ENCODE results near the gene HPS3.

GRCh38 chr3:149203758-149204157, 74.3 kb downstream of the HPS3 start:
- TF ChIP-seq TSHZ1 (tag by site-specific recombination; IDR thresholded peaks at IDR 0.05; ENCODE audit: borderline replicate concordance) (no peak), CTCF (tag by site-specific recombination; IDR thresholded peaks at IDR 0.05) (no peak), ZSCAN5A (tag by site-specific recombination; IDR thresholded peaks at IDR 0.05) (no peak), ZNF629 (tag by site-specific recombination; IDR thresholded peaks at IDR 0.05) (no peak), ZSCAN30 (tag by site-specific recombination; IDR thresholded peaks at IDR 0.05) (no peak), ZBTB17 (tag by site-specific recombination; IDR thresholded peaks at IDR 0.05) (no peak), ZNF549 (tag by site-specific recombination; IDR thresholded peaks at IDR 0.05) (no peak), ZNF561 (tag by site-specific recombination; IDR thresholded peaks at IDR 0.05; ENCODE audit: borderline replicate concordance) (no peak)
- TF ChIP-seq, protein P1, sequence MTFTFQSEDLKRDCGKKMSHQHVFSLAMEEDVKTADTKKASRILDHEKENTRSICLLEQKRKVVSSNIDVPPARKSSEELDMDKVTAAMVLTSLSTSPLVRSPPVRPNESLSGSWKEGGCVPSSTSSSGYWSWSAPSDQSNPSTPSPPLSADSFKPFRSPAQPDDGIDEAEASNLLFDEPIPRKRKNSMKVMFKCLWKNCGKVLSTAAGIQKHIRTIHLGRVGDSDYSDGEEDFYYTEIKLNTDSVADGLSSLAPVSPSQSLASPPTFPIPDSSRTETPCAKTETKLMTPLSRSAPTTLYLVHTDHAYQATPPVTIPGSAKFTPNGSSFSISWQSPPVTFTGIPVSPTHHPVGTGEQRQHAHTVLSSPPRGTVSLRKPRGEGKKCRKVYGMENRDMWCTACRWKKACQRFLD (tag by site-specific recombination; IDR thresholded peaks at IDR 0.05) = no peak
- TF ChIP-seq, protein P2, sequence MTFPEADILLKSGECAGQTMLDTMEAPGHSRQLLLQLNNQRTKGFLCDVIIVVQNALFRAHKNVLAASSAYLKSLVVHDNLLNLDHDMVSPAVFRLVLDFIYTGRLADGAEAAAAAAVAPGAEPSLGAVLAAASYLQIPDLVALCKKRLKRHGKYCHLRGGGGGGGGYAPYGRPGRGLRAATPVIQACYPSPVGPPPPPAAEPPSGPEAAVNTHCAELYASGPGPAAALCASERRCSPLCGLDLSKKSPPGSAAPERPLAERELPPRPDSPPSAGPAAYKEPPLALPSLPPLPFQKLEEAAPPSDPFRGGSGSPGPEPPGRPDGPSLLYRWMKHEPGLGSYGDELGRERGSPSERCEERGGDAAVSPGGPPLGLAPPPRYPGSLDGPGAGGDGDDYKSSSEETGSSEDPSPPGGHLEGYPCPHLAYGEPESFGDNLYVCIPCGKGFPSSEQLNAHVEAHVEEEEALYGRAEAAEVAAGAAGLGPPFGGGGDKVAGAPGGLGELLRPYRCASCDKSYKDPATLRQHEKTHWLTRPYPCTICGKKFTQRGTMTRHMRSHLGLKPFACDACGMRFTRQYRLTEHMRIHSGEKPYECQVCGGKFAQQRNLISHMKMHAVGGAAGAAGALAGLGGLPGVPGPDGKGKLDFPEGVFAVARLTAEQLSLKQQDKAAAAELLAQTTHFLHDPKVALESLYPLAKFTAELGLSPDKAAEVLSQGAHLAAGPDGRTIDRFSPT (tag by site-specific recombination; IDR thresholded peaks at IDR 0.05) = no peak
- TF ChIP-seq, protein P3, sequence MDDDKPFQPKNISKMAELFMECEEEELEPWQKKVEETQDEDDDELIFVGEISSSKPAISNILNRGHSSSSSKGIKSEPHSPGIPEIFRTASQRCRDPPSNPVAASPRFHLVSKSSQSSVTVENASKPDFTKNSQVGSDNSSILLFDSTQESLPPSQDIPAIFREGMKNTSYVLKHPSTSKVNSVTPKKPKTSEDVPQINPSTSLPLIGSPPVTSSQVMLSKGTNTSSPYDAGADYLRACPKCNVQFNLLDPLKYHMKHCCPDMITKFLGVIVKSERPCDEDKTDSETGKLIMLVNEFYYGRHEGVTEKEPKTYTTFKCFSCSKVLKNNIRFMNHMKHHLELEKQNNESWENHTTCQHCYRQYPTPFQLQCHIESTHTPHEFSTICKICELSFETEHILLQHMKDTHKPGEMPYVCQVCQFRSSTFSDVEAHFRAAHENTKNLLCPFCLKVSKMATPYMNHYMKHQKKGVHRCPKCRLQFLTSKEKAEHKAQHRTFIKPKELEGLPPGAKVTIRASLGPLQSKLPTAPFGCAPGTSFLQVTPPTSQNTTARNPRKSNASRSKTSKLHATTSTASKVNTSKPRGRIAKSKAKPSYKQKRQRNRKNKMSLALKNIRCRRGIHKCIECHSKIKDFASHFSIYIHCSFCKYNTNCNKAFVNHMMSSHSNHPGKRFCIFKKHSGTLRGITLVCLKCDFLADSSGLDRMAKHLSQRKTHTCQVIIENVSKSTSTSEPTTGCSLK (tag by site-specific recombination; IDR thresholded peaks at IDR 0.05) = no peak
- TF ChIP-seq, protein P4, sequence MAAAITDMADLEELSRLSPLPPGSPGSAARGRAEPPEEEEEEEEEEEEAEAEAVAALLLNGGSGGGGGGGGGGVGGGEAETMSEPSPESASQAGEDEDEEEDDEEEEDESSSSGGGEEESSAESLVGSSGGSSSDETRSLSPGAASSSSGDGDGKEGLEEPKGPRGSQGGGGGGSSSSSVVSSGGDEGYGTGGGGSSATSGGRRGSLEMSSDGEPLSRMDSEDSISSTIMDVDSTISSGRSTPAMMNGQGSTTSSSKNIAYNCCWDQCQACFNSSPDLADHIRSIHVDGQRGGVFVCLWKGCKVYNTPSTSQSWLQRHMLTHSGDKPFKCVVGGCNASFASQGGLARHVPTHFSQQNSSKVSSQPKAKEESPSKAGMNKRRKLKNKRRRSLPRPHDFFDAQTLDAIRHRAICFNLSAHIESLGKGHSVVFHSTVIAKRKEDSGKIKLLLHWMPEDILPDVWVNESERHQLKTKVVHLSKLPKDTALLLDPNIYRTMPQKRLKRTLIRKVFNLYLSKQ (tag by site-specific recombination; IDR thresholded peaks at IDR 0.05; ENCODE audit: borderline replicate concordance) = no peak
